ENCODE data around the gene SLC5A4.
"Not testable (repeated sequence)": the region's sequence is repeated elsewhere in the genome, so short reads cannot be mapped to it uniquely, and the experiment has no call there.

SLC5A4 gene

GRCh38 chr22:32193346-32193745, 61.8 kb downstream of the SLC5A4 start:
- not testable (repeated sequence) for H3K4me3 ChIP-seq (ENCODE audit: low read depth, low read length); H3K9ac ChIP-seq (ENCODE audit: low read depth, low read length); H3K4me1 ChIP-seq (ENCODE audit: control insufficient read depth, insufficient read depth, low read length); H3K27me3 ChIP-seq (ENCODE audit: control insufficient read depth, insufficient read depth, low read length); H3K9me3 ChIP-seq (ENCODE audit: control insufficient read depth, insufficient read depth, low read length); H3K36me3 ChIP-seq (ENCODE audit: control insufficient read depth, insufficient read depth, low read length)

- not testable (repeated sequence) for H3K9ac ChIP-seq (ENCODE audit: low read depth, low read length); H3K4me1 ChIP-seq (ENCODE audit: control insufficient read depth, insufficient read depth, low read length); H3K36me3 ChIP-seq (ENCODE audit: control insufficient read depth, insufficient read depth, low read length); H3K27me3 ChIP-seq (ENCODE audit: control insufficient read depth, insufficient read depth, low read length); H3K9me3 ChIP-seq (ENCODE audit: control insufficient read depth, insufficient read depth, low read length); H3K4me3 ChIP-seq (ENCODE audit: low read depth, low read length)
These were observed 64.1 kb downstream of the SLC5A4 start for GRCh38 chr22:32191021-32191420.

GRCh38 chr22:32185821-32186220, 69.3 kb downstream of the SLC5A4 start:
- Histone ChIP-seq H3K9ac (ENCODE audit: low read depth, low read length) (no peak overlapping the region), H3K9me3 (ENCODE audit: control insufficient read depth, insufficient read depth, low read length) (no peaks in the 10 kb centered on the region), H3K36me3 (ENCODE audit: control insufficient read depth, insufficient read depth, low read length) (no peaks in the 10 kb centered on the region), H3K27me3 (ENCODE audit: control insufficient read depth, insufficient read depth, low read length) (no peaks in the 10 kb centered on the region), H3K4me1 (ENCODE audit: control insufficient read depth, insufficient read depth, low read length) (no peaks in the 10 kb centered on the region), H3K4me3 (ENCODE audit: low read depth, low read length) (no peak overlapping the region)

GRCh38 chr22:32183625-32184024, 71.5 kb downstream of the SLC5A4 start:
- Histone ChIP-seq H3K9me3 (ENCODE audit: control insufficient read depth, insufficient read depth, low read length) (no peaks in the 10 kb centered on the region), H3K36me3 (ENCODE audit: control insufficient read depth, insufficient read depth, low read length) (no peaks in the 10 kb centered on the region), H3K4me3 (ENCODE audit: low read depth, low read length) (no peak overlapping the region), H3K4me1 (ENCODE audit: control insufficient read depth, insufficient read depth, low read length) (no peaks in the 10 kb centered on the region), H3K9ac (ENCODE audit: low read depth, low read length) (no peak overlapping the region), H3K27me3 (ENCODE audit: control insufficient read depth, insufficient read depth, low read length) (peaks cover 5% of the 10 kb centered on the region)

GRCh38 chr22:32181043-32181442, 74.1 kb downstream of the SLC5A4 start:
- H3K9me3 ChIP-seq (ENCODE audit: control insufficient read depth, insufficient read depth, low read length): no peaks in the 10 kb centered on the region
- peaks cover 5% of the 10 kb centered on the region for H3K27me3 ChIP-seq (ENCODE audit: control insufficient read depth, insufficient read depth, low read length)
- H3K4me1 ChIP-seq (ENCODE audit: control insufficient read depth, insufficient read depth, low read length): no peaks in the 10 kb centered on the region
- no peaks in the 10 kb centered on the region for H3K36me3 ChIP-seq (ENCODE audit: control insufficient read depth, insufficient read depth, low read length)
- no peak overlapping the region for H3K9ac ChIP-seq (ENCODE audit: low read depth, low read length)
- H3K4me3 ChIP-seq (ENCODE audit: low read depth, low read length): no peak overlapping the region

- no peak overlapping the region for H3K4me3 ChIP-seq (ENCODE audit: low read depth, low read length)
- peaks cover 19% of the 10 kb centered on the region for H3K27me3 ChIP-seq (ENCODE audit: control insufficient read depth, insufficient read depth, low read length)
- H3K4me1 ChIP-seq (ENCODE audit: control insufficient read depth, insufficient read depth, low read length): peaks cover 5% of the 10 kb centered on the region
- no peaks in the 10 kb centered on the region for H3K9me3 ChIP-seq (ENCODE audit: control insufficient read depth, insufficient read depth, low read length)
- H3K36me3 ChIP-seq (ENCODE audit: control insufficient read depth, insufficient read depth, low read length): no peaks in the 10 kb centered on the region
- no peak overlapping the region for H3K9ac ChIP-seq (ENCODE audit: low read depth, low read length)
These were observed 77.9 kb downstream of the SLC5A4 start for GRCh38 chr22:32177221-32177765.

- Histone ChIP-seq H3K4me1 (ENCODE audit: control insufficient read depth, insufficient read depth, low read length) (peaks cover 5% of the 10 kb centered on the region), H3K9me3 (ENCODE audit: control insufficient read depth, insufficient read depth, low read length) (no peaks in the 10 kb centered on the region), H3K4me3 (ENCODE audit: low read depth, low read length) (peak overlapping the region; percentile 50), H3K36me3 (ENCODE audit: control insufficient read depth, insufficient read depth, low read length) (no peaks in the 10 kb centered on the region), H3K27me3 (ENCODE audit: control insufficient read depth, insufficient read depth, low read length) (peaks cover 19% of the 10 kb centered on the region), H3K9ac (ENCODE audit: low read depth, low read length) (no peak overlapping the region)
These were observed 79.2 kb downstream of the SLC5A4 start for GRCh38 chr22:32175683-32176644.

GRCh38 chr22:32175115-32175514, 80.0 kb downstream of the SLC5A4 start:
- H3K9ac ChIP-seq (ENCODE audit: low read depth, low read length): no peak overlapping the region
- H3K9me3 ChIP-seq (ENCODE audit: control insufficient read depth, insufficient read depth, low read length): no peaks in the 10 kb centered on the region
- H3K27me3 ChIP-seq (ENCODE audit: control insufficient read depth, insufficient read depth, low read length): peaks cover 19% of the 10 kb centered on the region
- H3K4me3 ChIP-seq (ENCODE audit: low read depth, low read length): no peak overlapping the region
- no peaks in the 10 kb centered on the region for H3K36me3 ChIP-seq (ENCODE audit: control insufficient read depth, insufficient read depth, low read length)
- peaks cover 5% of the 10 kb centered on the region for H3K4me1 ChIP-seq (ENCODE audit: control insufficient read depth, insufficient read depth, low read length)
